Measurements from ENCODE around the gene UBE2E2. TPM values are rescaled to one million over a fixed set of nuclear protein-coding genes. Genes with fewer than 3 reads are reported as not detected.

The UBE2E2 gene
- total RNA-seq, 1 donor from 2014 or later: 55.8 TPM

- no peaks in the 10 kb centered on the region for H3K27me3 Mint-ChIP-seq
- no peak overlapping the region for H3K27ac Mint-ChIP-seq
- DNase-seq (ENCODE audit: extremely low spot score, unreplicated experiment): no peak
- H3K4me3 Mint-ChIP-seq: no peak overlapping the region
- H3K9me3 Mint-ChIP-seq: no peaks in the 10 kb centered on the region
- H3K36me3 Mint-ChIP-seq: no peaks in the 10 kb centered on the region
- no peaks in the 10 kb centered on the region for H3K4me1 Mint-ChIP-seq (ENCODE audit: unreplicated experiment)
- no peak for TF ChIP-seq CTCF (conservative IDR thresholded peaks at IDR 0.05)
Measured at GRCh38 chr3:23356169-23356568, 153.0 kb downstream of the UBE2E2 start.

- DNase-seq (ENCODE audit: extremely low spot score, unreplicated experiment): no peak
- H3K36me3 Mint-ChIP-seq: no peaks in the 10 kb centered on the region
- H3K4me1 Mint-ChIP-seq (ENCODE audit: unreplicated experiment): no peaks in the 10 kb centered on the region
- TF ChIP-seq CTCF (conservative IDR thresholded peaks at IDR 0.05): no peak
- H3K9me3 Mint-ChIP-seq: no peaks in the 10 kb centered on the region
- no peaks in the 10 kb centered on the region for H3K27me3 Mint-ChIP-seq
- H3K27ac Mint-ChIP-seq: no peak overlapping the region
- H3K4me3 Mint-ChIP-seq: no peak overlapping the region
Measured at GRCh38 chr3:23356923-23357322, 153.8 kb downstream of the UBE2E2 start.

GRCh38 chr3:23359116-23359515 lies 156.0 kb downstream of the UBE2E2 start:
- Mint-ChIP-seq H3K27ac (no peak overlapping the region), H3K27me3 (no peaks in the 10 kb centered on the region), H3K36me3 (no peaks in the 10 kb centered on the region), H3K4me3 (no peak overlapping the region), H3K4me1 (ENCODE audit: unreplicated experiment) (no peaks in the 10 kb centered on the region), H3K9me3 (peaks cover 9% of the 10 kb centered on the region)
- no peak for DNase-seq (ENCODE audit: extremely low spot score, unreplicated experiment)
- TF ChIP-seq CTCF (conservative IDR thresholded peaks at IDR 0.05): no peak

- H3K27me3 Mint-ChIP-seq: no peaks in the 10 kb centered on the region
- no peak overlapping the region for H3K4me3 Mint-ChIP-seq
- TF ChIP-seq CTCF (conservative IDR thresholded peaks at IDR 0.05): no peak
- no peaks in the 10 kb centered on the region for H3K36me3 Mint-ChIP-seq
- no peak for DNase-seq (ENCODE audit: extremely low spot score, unreplicated experiment)
- H3K9me3 Mint-ChIP-seq: peaks cover 17% of the 10 kb centered on the region
- no peaks in the 10 kb centered on the region for H3K4me1 Mint-ChIP-seq (ENCODE audit: unreplicated experiment)
- H3K27ac Mint-ChIP-seq: no peak overlapping the region
Measured at GRCh38 chr3:23365066-23365465, 161.9 kb downstream of the UBE2E2 start.

- Mint-ChIP-seq H3K9me3 (peaks cover 12% of the 10 kb centered on the region), H3K27me3 (no peaks in the 10 kb centered on the region), H3K4me1 (ENCODE audit: unreplicated experiment) (peaks cover 12% of the 10 kb centered on the region), H3K4me3 (no peak overlapping the region), H3K36me3 (no peaks in the 10 kb centered on the region), H3K27ac (no peak overlapping the region)
- TF ChIP-seq CTCF (conservative IDR thresholded peaks at IDR 0.05): no peak
- no peak for DNase-seq (ENCODE audit: extremely low spot score, unreplicated experiment)
Measured at GRCh38 chr3:23368731-23369130, 165.6 kb downstream of the UBE2E2 start.

- no peaks in the 10 kb centered on the region for H3K9me3 Mint-ChIP-seq
- H3K36me3 Mint-ChIP-seq: no peaks in the 10 kb centered on the region
- no peak overlapping the region for H3K4me3 Mint-ChIP-seq
- no peaks in the 10 kb centered on the region for H3K27me3 Mint-ChIP-seq
- H3K27ac Mint-ChIP-seq: no peak overlapping the region
- peaks cover 12% of the 10 kb centered on the region for H3K4me1 Mint-ChIP-seq (ENCODE audit: unreplicated experiment)
- no peak for DNase-seq (ENCODE audit: extremely low spot score, unreplicated experiment)
- peak; percentile 26 for TF ChIP-seq CTCF (conservative IDR thresholded peaks at IDR 0.05)
Measured at GRCh38 chr3:23372285-23372684, 169.2 kb downstream of the UBE2E2 start.
